MCF 10A (cell line): Measurements from ENCODE around the gene IFRD2. TPM values are rescaled to one million over a fixed set of nuclear protein-coding genes. Genes with fewer than 3 reads are reported as not detected.

ENCODE experiments used
- BruUV-seq: library from RNA; stranded (reverse); fragments of 400-500 nt; replicated peaks from 2 replicates; lab custom pipeline; 2021; lab: Mats Ljungman, UMichigan
- CTCF ChIA-PET: fragments of 300-600 bp; sonication (Branson Sonifier 250); formaldehyde crosslinking; extraction: SDS; loops from one replicate; lab custom pipeline; 2021; ENCODE audit warnings: antibody characterized with exemption, inconsistent platforms; lab: Yijun Ruan, JAX
- POLR2A ChIA-PET: fragments of 300-600, 350-650 bp; sonication (Branson Sonifier 250); formaldehyde crosslinking; extraction: SDS; loops from one replicate; lab custom pipeline; 2020; ENCODE audit warnings: antibody characterized with exemption, inconsistent platforms; lab: Yijun Ruan, JAX
- DNase-seq: peaks from one replicate; pipeline ENCODE4 v3.0.0-alpha.2; 2018; ENCODE audit not compliant: unreplicated experiment
- H3K27ac Mint-ChIP-seq: one replicate; pipeline ENCODE4 v1.8.0; 2022; ENCODE audit warnings: mild to moderate bottlenecking, low read depth, mixed read lengths; ENCODE audit not compliant: unreplicated experiment
- H3K27me3 Mint-ChIP-seq: one replicate; pipeline ENCODE4 v1.8.0; 2022; ENCODE audit warnings: mixed read lengths; ENCODE audit not compliant: insufficient read depth, unreplicated experiment
- H3K36me3 Mint-ChIP-seq: one replicate; pipeline ENCODE4 v1.8.0; 2022; ENCODE audit warnings: mild to moderate bottlenecking, moderate library complexity, mixed read lengths; ENCODE audit not compliant: insufficient read depth, unreplicated experiment
- H3K4me1 Mint-ChIP-seq: one replicate; pipeline ENCODE4 v1.8.0; 2022; ENCODE audit warnings: mixed read lengths; ENCODE audit not compliant: insufficient read depth, unreplicated experiment
- H3K4me3 Mint-ChIP-seq: one replicate; pipeline ENCODE4 v1.8.0; 2022; ENCODE audit warnings: mild to moderate bottlenecking, moderate library complexity, mixed read lengths; ENCODE audit not compliant: unreplicated experiment
- H3K9me3 Mint-ChIP-seq: one replicate; pipeline ENCODE4 v1.8.0; 2022; ENCODE audit warnings: mixed read lengths; ENCODE audit not compliant: unreplicated experiment
- CTCF ChIP-seq: fragments of 200-600 bp; IDR thresholded peaks from one replicate; pipeline ENCODE4 v1.8.0; 2022; ENCODE audit warnings: antibody characterized with exemption, mild to moderate bottlenecking; ENCODE audit not compliant: unreplicated experiment
- intact Hi-C: fragments of 100-400 bp; cut with micrococcal nuclease; formaldehyde crosslinking; loops from 2 replicates; pipeline ENCODE4 v1.14.1; 2022
- total RNA-seq: library from RNA; stranded (reverse); gene quantifications from 2 replicates; pipeline ENCODE4 v1.2.3, GENCODE V29; 2022

The IFRD2 gene
- total RNA-seq, 1 experiment from 2014 or later, result 182 TPM

DNA sequence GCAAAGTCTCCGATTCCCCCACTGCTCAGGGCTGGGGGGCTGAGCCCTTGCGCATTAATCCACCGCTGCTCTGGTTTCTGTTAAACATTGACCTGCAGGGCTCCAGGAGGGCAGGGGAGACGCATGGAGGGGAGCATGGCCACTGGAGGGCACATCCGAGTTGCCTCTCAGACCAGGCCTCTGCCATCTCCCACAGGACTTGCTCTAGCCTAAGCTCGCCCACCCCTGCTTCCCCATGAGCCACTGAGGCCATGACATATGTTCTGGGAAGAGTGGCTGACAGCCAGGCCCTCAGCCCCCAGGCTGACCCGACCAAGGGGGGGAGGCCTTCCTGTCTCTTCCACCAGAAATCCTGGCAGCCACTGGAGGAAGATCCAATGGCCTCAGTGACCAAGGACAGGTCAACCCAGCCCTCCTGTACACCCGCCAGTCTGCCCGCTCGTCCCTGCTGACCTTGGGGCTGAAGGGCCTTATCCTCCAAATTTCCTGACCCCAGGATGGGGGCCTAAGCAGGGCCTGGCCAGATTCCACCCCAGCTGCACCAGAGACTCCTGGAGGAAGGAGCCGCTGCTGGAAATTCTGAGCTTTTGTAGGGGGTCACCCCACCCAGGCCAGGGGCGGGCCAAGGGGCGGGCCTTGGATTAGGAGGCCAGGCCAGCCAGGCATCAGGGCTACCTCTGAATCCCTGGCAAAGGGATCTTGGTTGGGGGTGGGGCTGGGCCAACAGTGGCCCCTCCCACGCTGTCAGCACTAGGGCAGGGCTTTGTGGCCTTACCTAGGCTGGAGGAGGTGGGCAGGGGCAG lies 11.0 kb upstream of the IFRD2 start, which contains the start of gene HYAL1:
TSS of gene HYAL1 (minus strand) at position 562 of the 803 bp plus-strand sequence. CDS start 618 bp downstream, outside the sequence.
- intact Hi-C loops, result no loop called here
- peak; percentile 30 for DNase-seq
- CTCF ChIA-PET, result interaction anchor here (1.9 kb wide), 1 partner anchor 21 kb away, joined by 12 read pairs; no protein-coding TSS in a partner anchor
- no peaks in the 10 kb centered on the region for H3K9me3 Mint-ChIP-seq
- H3K4me1 Mint-ChIP-seq, result peaks cover 2% of the 10 kb centered on the region
- H3K4me3 Mint-ChIP-seq, result no peak within 1 kb of the TSS
- BruUV-seq, result no TSS peak
- H3K36me3 Mint-ChIP-seq, result no peaks in the 10 kb centered on the region
- POLR2A ChIA-PET, result interaction anchor here (0.7 kb wide), 1 partner anchor 240 kb away, joined by 3 read pairs; no protein-coding TSS in a partner anchor
- H3K27me3 Mint-ChIP-seq, result no peaks in the 10 kb centered on the region
- no peak for TF ChIP-seq CTCF
- H3K27ac Mint-ChIP-seq, result no peak within 1 kb of the TSS

DNA sequence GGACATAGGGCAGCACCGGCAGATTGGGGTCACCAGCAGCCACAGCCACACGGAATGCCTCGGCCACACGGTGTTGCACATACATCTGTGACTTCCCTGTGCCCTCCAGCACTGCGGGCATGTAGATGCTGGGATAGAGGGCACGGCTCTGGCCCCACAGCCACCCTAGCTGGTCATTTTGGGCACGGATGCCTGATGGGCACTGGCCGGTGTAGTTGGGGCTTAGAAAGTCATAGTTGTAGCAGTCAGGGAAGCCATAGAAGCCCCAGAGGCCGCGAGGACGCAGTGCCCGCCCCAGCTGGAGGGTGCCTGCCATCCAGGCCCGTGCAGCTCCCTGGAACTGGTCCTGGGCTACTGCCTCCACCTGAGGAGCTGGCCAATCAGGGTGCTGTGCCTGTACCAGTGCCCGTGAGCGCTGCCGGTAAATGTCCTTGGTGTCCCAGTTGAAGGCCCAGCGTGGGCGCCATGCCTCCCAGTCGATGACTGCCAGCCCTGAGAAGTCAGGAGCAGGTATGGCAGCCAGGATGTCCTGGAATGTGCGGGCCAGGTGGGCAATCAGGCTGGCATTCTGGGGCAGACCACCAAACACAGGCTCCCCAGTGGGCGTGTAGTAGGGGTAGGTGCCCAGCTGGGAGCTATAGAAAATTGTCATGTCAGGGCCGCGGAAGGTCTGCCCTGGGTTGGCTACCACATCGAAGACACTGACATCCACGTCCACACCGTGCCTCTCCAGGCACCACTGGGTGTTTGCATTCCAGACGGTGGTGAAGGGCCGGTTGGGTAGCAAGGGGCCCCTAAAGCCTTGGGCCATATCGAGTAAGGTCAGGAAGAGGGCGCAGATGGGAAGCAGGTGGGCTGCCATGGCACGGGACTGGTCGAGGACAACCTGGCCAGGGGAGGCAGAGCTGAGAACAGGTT lies 10.1 kb upstream of the IFRD2 start:
- Mint-ChIP-seq H3K27me3 (no peaks in the 10 kb centered on the region), H3K36me3 (no peaks in the 10 kb centered on the region), H3K9me3 (no peaks in the 10 kb centered on the region), H3K27ac (no peak overlapping the region), H3K4me1 (peaks cover 7% of the 10 kb centered on the region), H3K4me3 (no peak overlapping the region)
- no peak for DNase-seq
- ChIA-PET CTCF (interaction anchor here (0.5 to 1.9 kb wide), 4 partner anchors 19 to 110 kb away, joined by 3 to 12 read pairs (median 4); partner anchors contain the start of gene HYAL2), POLR2A (interaction anchor here (0.7 to 1.4 kb wide), 2 partner anchors 22 to 34 kb away, joined by 3 read pairs; no protein-coding TSS in a partner anchor)
- no peak for TF ChIP-seq CTCF
- no TSS peak for BruUV-seq
- intact Hi-C loops, result no loop called here

GRCh38 chr3:50300681-50301254 lies 8.5 kb upstream of the IFRD2 start:
- Mint-ChIP-seq H3K36me3 (no peaks in the 10 kb centered on the region), H3K27me3 (no peaks in the 10 kb centered on the region), H3K4me1 (peaks cover 7% of the 10 kb centered on the region), H3K9me3 (no peaks in the 10 kb centered on the region), H3K27ac (peak overlapping the region; percentile 97), H3K4me3 (peak overlapping the region; percentile 92)
- CTCF ChIA-PET, result interaction anchor here (0.7 to 1.5 kb wide), 3 partner anchors 23 to 56 kb away, joined by 3 to 6 read pairs (median 3); partner anchors contain the start of gene HYAL2
- intact Hi-C loops, result no loop called here
- TF ChIP-seq CTCF, result no peak
- no peak for DNase-seq
- no TSS peak for BruUV-seq
- POLR2A ChIA-PET, result interaction anchor here (1.4 to 3.3 kb wide), 4 partner anchors 9 to 33 kb away, joined by 3 to 24 read pairs (median 3); partner anchors contain the start of gene TUSC2
